ENCODE data around the gene RPS6KA5. TPM values are rescaled to one million over a fixed set of nuclear protein-coding genes. Genes with fewer than 3 reads are reported as not detected.
"Not testable (repeated sequence)": the region's sequence is repeated elsewhere in the genome, so short reads cannot be mapped to it uniquely, and the experiment has no call there.

Gene RPS6KA5
- total RNA-seq, 2 donors from 2014 or later, result 30.0 to 46.2 TPM

GRCh38 chr14:90836692-90837063 lies 223.8 kb downstream of the RPS6KA5 start:
- H3K36me3 Mint-ChIP-seq (ENCODE audit: low read depth), result no peaks in the 10 kb centered on the region
- H3K9me3 Mint-ChIP-seq, result no peaks in the 10 kb centered on the region
- H3K4me1 Mint-ChIP-seq, result peaks cover 4% of the 10 kb centered on the region
- ATAC-seq (replicated peaks), result peak; percentile 7
- peak overlapping the region; percentile 67 for H3K27ac Mint-ChIP-seq
- H3K4me3 Mint-ChIP-seq, result peak overlapping the region; percentile 37
- H3K27me3 Mint-ChIP-seq, result no peaks in the 10 kb centered on the region

DNA sequence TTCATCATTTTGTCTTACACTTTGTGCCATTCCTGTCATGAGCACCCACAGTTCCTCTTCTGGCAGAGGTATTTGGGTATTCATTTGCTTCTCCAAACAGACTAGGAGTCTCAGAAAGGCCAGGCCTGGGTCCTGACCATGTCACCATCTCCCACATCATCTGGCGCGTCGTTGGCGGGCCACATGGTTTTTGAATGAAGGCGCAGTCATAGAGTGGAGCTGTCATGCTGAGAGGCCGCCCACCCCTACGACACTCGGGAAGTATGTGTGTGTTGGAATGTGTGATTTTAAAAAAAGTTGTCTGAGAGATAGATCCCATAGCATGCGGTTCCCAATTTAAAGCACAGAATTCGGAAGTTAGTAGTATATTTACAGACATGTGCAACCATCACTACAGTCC lies 228.6 kb downstream of the RPS6KA5 start:
- Mint-ChIP-seq H3K27me3 (no peaks in the 10 kb centered on the region), H3K4me1 (peaks cover 16% of the 10 kb centered on the region), H3K4me3 (no peak overlapping the region), H3K36me3 (ENCODE audit: low read depth) (no peaks in the 10 kb centered on the region), H3K27ac (peak overlapping the region; percentile 8), H3K9me3 (no peaks in the 10 kb centered on the region)
- ATAC-seq (replicated peaks), result no peak

- Mint-ChIP-seq H3K27ac (peak overlapping the region; percentile 8), H3K4me1 (peaks cover 11% of the 10 kb centered on the region), H3K9me3 (no peaks in the 10 kb centered on the region), H3K36me3 (ENCODE audit: low read depth) (no peaks in the 10 kb centered on the region), H3K4me3 (no peak overlapping the region), H3K27me3 (no peaks in the 10 kb centered on the region)
- no peak for ATAC-seq (replicated peaks)
These were observed 229.3 kb downstream of the RPS6KA5 start for GRCh38 chr14:90830931-90831701.

GRCh38 chr14:90829677-90830076 lies 230.8 kb downstream of the RPS6KA5 start:
- H3K36me3 Mint-ChIP-seq (ENCODE audit: low read depth), result no peaks in the 10 kb centered on the region
- peak overlapping the region; percentile 73 for H3K4me3 Mint-ChIP-seq
- peak overlapping the region; percentile 75 for H3K27ac Mint-ChIP-seq
- ATAC-seq (replicated peaks), result no peak
- no peaks in the 10 kb centered on the region for H3K9me3 Mint-ChIP-seq
- H3K4me1 Mint-ChIP-seq, result peaks cover 11% of the 10 kb centered on the region
- H3K27me3 Mint-ChIP-seq, result no peaks in the 10 kb centered on the region

GRCh38 chr14:90828642-90829487 lies 231.6 kb downstream of the RPS6KA5 start:
- H3K27ac Mint-ChIP-seq, result peak overlapping the region; percentile 75
- no peaks in the 10 kb centered on the region for H3K36me3 Mint-ChIP-seq (ENCODE audit: low read depth)
- H3K27me3 Mint-ChIP-seq, result no peaks in the 10 kb centered on the region
- peak overlapping the region; percentile 73 for H3K4me3 Mint-ChIP-seq
- H3K4me1 Mint-ChIP-seq, result peaks cover 11% of the 10 kb centered on the region
- ATAC-seq (replicated peaks), result peak; percentile 75
- peaks cover 4% of the 10 kb centered on the region for H3K9me3 Mint-ChIP-seq

- Mint-ChIP-seq H3K9me3 (peaks cover 6% of the 10 kb centered on the region), H3K27me3 (no peaks in the 10 kb centered on the region), H3K4me3 (peak overlapping the region; percentile 73), H3K4me1 (peaks cover 11% of the 10 kb centered on the region), H3K27ac (peak overlapping the region; percentile 75), H3K36me3 (ENCODE audit: low read depth) (no peaks in the 10 kb centered on the region)
- peak; percentile 96 for ATAC-seq (replicated peaks)
These were observed 232.4 kb downstream of the RPS6KA5 start for GRCh38 chr14:90827919-90828610.

- not testable (repeated sequence) for H3K27ac Mint-ChIP-seq; ATAC-seq (replicated peaks); H3K4me3 Mint-ChIP-seq; H3K9me3 Mint-ChIP-seq; H3K27me3 Mint-ChIP-seq; H3K36me3 Mint-ChIP-seq (ENCODE audit: low read depth); H3K4me1 Mint-ChIP-seq
These were observed 236.9 kb downstream of the RPS6KA5 start for GRCh38 chr14:90823542-90823941.

DNA sequence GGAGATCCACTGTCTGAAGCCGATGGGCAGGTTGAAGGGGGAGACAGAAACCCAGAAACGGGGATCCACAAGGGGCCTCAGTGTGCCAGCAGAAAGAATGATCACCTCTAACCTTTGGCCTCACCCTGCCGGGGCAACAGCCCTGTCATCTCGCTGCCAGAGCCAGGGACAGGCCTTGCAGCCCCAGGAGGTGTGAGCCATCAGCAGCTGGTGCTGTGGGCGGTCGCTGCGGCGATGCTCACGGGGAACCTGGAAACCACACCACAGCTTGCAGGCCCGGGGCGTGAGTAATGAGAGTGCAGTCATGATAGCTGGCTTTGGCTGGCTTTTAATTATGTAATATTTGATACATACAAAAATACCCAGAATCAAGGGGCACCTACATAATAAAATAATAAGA lies 239.5 kb downstream of the RPS6KA5 start:
- Mint-ChIP-seq H3K4me1 (peaks cover 6% of the 10 kb centered on the region), H3K36me3 (ENCODE audit: low read depth) (no peaks in the 10 kb centered on the region), H3K9me3 (peaks cover 6% of the 10 kb centered on the region), H3K4me3 (peak overlapping the region; percentile 24), H3K27ac (peak overlapping the region; percentile 66), H3K27me3 (no peaks in the 10 kb centered on the region)
- peak; percentile 98 for ATAC-seq (replicated peaks)

- peak overlapping the region; percentile 66 for H3K27ac Mint-ChIP-seq
- H3K4me3 Mint-ChIP-seq, result no peak overlapping the region
- peaks cover 6% of the 10 kb centered on the region for H3K4me1 Mint-ChIP-seq
- no peak for ATAC-seq (replicated peaks)
- H3K9me3 Mint-ChIP-seq, result peaks cover 6% of the 10 kb centered on the region
- H3K27me3 Mint-ChIP-seq, result peaks cover 3% of the 10 kb centered on the region
- no peaks in the 10 kb centered on the region for H3K36me3 Mint-ChIP-seq (ENCODE audit: low read depth)
These were observed 240.6 kb downstream of the RPS6KA5 start for GRCh38 chr14:90819734-90820393.

- Mint-ChIP-seq H3K27ac (no peak overlapping the region), H3K4me1 (peaks cover 6% of the 10 kb centered on the region), H3K36me3 (ENCODE audit: low read depth) (no peaks in the 10 kb centered on the region), H3K27me3 (peaks cover 3% of the 10 kb centered on the region), H3K9me3 (peaks cover under 1% of the 10 kb centered on the region), H3K4me3 (no peak overlapping the region)
- ATAC-seq (replicated peaks), result no peak
These were observed 241.7 kb downstream of the RPS6KA5 start for GRCh38 chr14:90818715-90819114.

- Mint-ChIP-seq H3K4me3 (peak overlapping the region; percentile 58), H3K4me1 (peaks cover 6% of the 10 kb centered on the region), H3K27me3 (peaks cover 3% of the 10 kb centered on the region), H3K27ac (no peak overlapping the region), H3K9me3 (no peaks in the 10 kb centered on the region), H3K36me3 (ENCODE audit: low read depth) (no peaks in the 10 kb centered on the region)
- no peak for ATAC-seq (replicated peaks)
These were observed 243.6 kb downstream of the RPS6KA5 start for GRCh38 chr14:90816681-90817436.

DNA sequence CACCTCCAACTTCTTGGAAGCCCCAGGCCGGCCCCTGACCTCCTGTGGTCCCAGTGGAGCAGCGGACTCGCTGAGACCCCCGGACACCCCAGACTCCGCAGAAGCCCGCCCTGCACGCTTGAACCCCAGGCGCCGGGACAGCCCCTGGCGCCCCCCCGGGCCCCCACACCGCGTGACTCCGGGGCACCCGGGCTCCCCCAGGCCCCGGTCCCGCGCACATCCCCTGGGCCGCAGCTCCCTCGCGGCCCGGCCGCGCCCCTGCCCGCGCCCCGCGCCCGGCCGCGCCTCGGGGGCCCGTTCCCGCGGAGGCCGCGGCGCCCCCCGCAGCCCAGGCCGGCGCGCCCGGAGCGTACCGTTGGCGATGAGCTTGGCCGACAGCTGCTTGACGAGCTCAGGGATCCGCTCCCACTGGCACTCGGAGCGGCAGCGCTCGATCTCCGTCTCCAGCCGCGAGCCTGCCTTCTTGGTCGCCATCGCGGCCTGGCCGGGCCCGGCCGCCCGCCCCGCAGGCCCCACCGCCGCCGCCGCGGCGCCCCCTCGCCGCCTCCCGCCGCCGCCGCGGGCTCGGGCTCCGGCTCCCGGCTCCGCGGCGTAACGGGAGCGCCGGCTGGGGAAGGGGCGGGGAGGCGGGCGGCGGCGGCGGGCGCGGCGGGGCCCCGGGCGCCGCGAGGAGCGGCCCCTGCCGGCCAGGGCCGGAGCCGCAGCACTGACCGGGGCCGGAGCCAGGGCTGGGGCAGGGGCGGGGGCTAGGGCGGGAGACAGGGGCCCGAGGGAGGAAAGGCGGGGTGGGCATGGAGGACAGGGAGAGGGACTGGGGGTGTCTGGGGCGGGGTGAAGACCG lies 244.4 kb downstream of the RPS6KA5 start, which contains the start of gene TTC7B:
Gene TTC7B (minus strand): TSS at position 609 of the 841 bp plus-strand sequence. CDS start 135 bp downstream, at position 474.
- Mint-ChIP-seq H3K9me3 (no peaks in the 10 kb centered on the region), H3K4me3 (peak within 1 kb of the TSS; percentile 58), H3K27me3 (peaks cover 3% of the 10 kb centered on the region), H3K4me1 (peaks cover 6% of the 10 kb centered on the region), H3K27ac (no peak within 1 kb of the TSS), H3K36me3 (ENCODE audit: low read depth) (no peaks in the 10 kb centered on the region)
- ATAC-seq (replicated peaks), result peak; percentile 59

GRCh38 chr14:90815572-90815821 lies 244.9 kb downstream of the RPS6KA5 start:
- H3K9me3 Mint-ChIP-seq, result no peaks in the 10 kb centered on the region
- H3K4me1 Mint-ChIP-seq, result peaks cover 1% of the 10 kb centered on the region
- H3K27ac Mint-ChIP-seq, result no peak overlapping the region
- no peak for ATAC-seq (replicated peaks)
- peak overlapping the region; percentile 54 for H3K4me3 Mint-ChIP-seq
- peaks cover 3% of the 10 kb centered on the region for H3K27me3 Mint-ChIP-seq
- no peaks in the 10 kb centered on the region for H3K36me3 Mint-ChIP-seq (ENCODE audit: low read depth)
